ENCODE results near the gene PGBD5.
"Not testable (repeated sequence)": the region's sequence is repeated elsewhere in the genome, so short reads cannot be mapped to it uniquely, and the experiment has no call there.

Gene PGBD5

DNA sequence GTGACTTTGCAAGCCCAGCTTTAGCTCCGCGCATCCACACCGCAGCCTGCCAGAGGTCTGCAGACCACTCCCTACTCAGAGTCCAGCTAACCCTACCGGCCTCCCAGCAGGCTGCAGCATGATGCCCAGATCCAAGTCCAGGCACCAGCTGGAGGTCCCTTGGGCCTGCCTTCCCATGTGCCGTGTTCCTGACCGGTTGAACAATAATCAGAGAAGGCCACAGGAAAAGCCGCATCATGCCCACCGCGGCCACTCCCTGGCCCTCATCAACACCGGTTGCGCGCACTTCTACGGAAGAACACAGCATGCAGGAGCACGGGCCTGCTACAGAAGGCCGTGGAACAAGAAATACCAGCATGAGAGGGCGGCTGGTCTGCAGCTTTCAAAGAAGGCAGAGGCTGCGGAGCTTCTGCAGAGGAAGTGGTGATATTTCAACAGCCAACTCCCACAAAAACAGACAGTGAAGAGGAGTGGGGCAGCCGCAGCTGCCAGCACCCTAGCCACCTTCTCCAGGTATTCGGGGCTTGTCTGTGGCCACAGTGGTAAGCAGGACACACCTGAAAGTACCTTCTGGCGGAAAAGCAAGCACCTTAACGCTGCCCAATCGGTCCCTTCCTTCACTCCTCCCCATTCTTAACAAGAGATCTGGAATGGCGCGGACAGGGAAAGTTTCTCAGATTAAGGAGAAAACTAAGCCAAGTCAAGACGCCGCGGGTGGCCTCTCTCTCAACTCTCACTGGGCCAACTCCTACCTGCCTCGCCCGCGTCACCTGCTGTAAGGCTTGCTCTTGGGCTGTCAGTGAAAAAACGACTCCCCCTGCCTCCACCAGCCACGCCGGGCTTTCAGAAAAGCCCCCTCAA, 1.5 kb downstream of the PGBD5 start:
- DNase-seq = peak; percentile 41

DNA sequence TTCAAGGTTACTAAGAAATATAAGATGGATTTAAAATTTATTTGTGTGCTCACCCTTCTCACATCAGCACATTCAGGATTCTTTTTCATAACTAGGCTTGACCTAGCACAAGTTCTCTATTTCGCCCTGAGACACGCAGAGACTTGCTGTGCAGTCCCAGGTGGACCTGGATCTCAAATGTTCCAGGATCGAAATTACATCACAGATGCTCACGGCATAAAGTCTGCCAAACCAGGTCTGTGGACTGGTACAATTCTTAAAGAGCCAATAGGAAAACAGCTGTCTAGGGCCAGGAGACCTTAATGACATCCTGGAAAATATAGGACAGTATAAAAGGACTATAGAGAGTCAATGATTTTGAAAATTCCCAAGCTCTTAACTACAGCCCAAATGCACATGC, 2.2 kb downstream of the PGBD5 start:
- no peak for DNase-seq

DNA sequence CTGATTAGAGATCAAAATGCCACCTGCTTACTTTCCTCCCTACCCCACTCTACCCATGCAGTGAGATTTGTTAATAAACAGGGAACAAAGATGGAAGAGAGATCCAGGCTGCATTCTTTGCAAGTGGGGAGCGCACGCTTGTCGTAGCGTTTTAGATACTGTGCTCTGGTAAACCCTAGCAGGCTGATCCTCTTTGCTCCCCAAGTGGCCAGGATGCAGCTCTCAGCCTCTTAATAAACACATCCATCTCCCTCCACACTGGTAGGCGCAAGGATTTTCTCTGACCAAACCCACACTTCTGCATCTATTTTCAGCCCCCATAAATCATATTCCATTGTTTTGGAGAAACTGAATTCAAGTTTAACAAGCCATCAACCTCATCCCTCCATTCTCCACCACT, 2.9 kb downstream of the PGBD5 start:
- no peak for DNase-seq

DNA sequence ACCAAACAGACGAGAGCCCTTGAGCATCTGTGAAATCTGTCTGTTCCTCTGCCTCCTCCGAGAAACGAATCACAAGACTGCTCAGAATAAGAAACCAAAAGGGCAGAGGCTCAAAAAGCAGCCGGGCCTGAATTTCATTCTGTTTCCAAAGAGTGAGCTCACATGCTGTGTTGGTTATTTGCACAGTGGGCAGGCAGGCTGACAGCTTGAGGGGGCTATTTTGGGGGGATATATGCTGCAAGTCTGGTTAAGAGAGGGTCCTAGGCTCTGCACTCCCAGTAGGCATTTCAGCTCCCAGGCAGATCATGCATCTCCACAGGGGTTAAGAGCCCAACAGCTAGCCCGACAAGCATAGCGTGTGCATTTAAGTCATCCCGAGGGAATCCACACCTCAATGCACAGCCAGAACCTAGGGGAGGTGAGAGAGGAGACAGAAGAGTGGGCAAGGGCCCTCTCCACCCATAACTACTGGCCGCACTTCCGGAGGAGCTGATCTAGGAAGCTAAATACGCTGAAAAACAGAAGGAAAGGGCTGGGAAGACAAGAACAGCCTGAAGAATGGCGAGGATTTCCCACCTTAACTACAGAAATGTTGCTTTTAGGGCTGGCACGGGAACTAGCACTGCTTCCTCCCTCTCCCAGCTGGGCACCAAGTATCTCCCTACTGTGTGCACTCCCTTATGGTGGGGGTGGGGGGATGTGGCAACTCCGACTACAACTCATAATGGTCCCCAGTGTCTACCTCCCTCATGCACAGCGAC, 3.7 kb downstream of the PGBD5 start:
- DNase-seq = peak; percentile 56

DNA sequence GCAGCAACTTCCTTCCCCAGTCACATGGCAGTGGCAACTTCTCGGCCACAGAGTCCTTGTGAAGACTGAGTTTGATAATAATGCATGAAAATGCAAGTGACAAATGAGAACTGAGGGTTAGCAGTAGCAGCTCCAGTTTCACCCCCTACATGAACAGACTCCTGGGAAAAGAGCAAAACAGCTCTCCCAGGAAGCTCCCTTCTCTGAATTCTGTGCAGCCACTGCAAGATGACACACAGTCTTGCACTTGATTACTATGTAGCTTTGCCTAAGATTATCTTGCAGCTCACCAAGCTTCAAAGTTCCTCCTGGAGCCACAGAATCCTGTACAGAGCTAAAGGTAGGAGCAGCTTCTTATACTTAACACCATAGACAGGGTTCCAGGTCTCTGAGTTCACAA, 4.7 kb downstream of the PGBD5 start:
- no peak for DNase-seq

DNA sequence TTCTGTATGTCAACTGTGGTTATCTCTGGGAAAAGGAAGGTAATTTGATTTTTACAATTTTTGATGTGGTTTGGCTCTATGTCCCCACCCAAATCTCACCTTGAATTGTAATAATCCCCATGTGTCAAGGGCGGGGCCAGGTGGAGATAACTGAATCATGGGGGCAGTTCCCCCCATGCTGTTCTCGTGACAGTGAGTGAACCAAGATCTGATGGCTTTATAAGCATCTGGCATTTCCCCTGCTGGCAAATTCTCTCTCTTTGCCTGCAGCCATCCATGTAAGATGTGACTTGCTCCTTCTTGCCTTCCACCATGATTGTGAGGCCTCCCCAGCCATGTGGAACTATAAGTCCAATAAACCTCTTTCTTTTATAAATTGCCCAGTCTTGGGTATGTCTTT, 5.8 kb downstream of the PGBD5 start:
- DNase-seq = not testable (repeated sequence)

DNA sequence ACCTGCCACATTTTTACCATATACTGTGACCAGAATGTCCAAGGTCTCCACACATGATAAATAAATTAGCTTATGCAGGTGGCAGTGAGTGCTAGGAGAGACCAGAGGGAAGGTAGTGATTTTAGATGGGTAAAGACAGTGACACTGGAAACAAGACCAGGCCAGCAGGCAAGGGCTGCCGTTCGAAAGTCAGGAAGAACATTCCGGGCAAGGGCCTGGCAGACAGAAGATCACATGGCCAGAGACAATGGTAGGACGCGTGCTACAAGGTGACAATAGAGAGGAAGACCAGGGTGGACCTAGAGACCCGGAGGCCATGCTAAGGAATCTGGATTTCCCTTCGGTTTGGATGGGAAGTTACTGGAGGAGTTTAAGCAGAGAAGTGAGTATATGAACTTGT, 9.7 kb downstream of the PGBD5 start:
- DNase-seq = no peak

DNA sequence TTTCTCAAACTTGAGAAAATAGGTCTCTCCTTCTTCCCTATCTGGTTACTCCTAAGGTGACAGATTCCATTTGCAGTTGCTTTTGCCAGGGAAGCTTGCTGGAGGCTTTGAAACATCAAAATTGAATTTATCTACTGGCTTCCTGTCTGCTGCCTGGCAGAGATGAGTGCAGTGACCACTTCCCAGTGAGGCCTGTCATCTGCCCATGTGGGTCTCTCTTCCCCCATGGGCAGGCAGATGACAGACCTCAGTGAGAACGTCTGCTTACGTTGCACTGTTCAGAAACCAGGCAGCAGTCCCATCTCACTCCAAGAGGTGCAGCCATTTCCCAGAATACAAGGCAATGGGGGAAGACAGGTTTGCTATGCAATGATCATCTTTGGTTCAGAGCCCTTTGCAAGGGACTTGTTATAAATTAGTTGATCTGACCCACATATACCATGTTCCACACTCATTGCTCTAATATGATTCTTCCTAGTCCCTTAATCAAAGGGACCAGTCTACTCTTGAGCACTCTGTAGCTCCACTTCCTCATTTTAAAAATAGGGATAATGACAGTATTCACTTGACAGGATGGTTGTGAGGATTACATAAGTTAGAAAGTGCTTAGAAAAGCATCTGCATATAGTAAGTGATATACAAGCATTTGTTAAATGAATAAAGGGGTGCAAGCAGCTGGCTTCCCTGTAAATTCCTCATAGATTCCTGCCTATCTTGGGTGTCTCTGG, 10.6 kb downstream of the PGBD5 start:
- no peak for DNase-seq

DNA sequence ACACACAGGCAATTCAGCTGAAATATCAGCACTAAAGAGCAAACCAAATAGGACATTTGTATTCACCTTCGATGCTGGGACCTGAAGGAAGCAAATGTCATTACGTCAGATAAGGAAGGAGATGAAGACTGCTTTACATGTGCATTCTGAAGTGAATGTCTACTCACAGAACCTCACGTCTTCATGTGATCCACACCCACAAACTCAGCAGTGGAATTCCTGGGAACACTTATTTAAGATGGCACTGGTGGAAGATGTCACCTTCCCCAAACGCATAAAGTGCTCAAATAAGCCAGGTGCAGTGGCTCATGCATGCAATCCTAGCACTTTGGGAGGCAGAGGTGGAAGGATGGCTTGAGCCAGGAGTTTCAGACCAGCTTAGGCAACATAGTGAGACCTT, 11.4 kb downstream of the PGBD5 start:
- no peak for DNase-seq

DNA sequence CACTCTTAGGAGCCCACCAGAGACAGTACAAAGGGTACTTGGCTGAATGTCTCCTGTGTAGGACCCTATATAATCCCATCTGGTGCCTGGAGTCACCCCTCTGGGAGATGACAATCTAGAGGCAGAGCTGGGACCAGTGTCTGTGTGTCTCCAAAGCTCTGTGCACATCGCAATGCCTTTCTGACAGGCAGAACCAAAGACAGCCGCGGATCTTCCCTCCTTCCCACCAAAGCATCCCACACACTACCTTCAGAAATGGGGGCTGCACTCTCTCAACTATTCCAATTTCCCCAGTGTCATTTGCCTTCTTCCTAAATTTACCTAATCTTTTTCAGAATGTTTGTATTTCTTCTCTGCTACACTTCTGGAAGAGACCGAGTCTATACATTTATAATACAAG, 12.0 kb downstream of the PGBD5 start:
- no peak for DNase-seq

DNA sequence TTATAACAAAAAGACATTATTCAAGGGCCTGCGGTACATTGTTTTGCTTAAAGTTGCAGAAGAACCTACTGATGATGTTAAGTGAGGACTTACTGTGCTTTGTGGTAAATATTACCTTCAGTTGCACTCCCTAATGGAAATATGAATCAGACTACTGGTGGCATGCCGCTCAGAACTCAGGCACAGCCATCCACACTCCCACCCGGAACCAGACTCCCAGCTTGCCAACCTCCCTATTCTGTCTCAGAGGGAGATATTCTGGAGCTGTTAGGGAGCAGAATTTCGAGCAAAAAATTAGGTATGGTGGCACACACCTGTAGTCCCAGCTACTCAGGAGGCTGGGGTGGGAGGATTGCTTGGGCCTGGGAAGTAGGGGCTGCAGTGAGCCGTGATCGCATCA, 13.1 kb downstream of the PGBD5 start:
- no peak for DNase-seq

DNA sequence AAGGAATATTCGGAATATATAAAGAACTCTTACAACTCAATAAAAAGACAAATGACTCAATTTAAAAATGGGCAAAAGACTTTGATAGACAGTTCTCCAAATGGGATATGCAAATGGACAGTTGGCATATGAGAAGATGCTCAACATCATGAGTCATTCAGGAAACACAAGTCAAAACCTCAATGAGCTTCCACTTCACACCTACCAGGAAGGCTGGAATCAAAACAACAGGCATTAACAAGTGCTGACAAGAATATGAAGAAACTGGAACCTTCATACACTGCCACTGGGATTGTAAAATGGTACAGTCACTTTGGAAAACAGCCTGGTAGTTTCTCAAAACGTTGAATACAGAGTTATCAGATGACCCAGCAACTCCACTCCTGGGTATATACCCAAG, 17.2 kb downstream of the PGBD5 start:
- no peak for DNase-seq

DNA sequence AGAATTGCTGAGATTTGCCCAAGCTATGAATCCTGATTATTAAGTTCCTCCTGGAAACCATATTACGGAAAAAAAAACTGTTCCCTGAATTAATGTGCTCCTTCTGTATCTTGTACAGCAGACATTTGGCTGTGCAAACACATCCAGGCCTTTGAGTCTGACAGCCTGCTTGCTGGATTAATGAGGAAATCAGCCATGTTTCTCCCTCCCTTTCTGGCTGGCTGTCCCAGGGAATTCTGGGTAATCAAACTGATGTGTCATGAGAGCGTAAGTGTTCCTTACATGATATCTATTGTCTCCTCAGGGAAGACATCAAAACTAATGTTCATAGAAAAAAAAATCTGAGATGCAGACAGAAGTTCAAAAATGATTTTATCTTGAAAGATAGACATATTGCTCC, 18.8 kb downstream of the PGBD5 start:
- no peak for DNase-seq

DNA sequence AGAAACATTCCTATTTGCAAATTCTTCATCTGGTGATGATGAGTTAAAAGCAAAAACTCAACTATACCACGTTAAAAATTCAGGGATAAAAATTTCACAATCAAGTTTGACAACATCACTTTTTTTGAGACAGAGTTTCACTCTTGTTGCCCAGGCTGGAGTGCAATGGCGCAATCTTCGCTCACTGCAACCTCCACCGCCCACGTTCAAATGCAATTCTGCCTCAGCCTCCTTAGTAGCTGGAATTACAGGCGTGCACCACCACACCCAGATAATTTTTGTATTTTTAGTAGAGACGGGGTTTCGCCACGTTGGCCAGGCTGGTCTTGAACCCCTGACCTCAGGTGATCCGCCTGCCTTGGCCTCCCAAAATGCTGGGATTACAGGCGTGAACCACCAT, 19.4 kb downstream of the PGBD5 start:
- not testable (repeated sequence) for DNase-seq

DNA sequence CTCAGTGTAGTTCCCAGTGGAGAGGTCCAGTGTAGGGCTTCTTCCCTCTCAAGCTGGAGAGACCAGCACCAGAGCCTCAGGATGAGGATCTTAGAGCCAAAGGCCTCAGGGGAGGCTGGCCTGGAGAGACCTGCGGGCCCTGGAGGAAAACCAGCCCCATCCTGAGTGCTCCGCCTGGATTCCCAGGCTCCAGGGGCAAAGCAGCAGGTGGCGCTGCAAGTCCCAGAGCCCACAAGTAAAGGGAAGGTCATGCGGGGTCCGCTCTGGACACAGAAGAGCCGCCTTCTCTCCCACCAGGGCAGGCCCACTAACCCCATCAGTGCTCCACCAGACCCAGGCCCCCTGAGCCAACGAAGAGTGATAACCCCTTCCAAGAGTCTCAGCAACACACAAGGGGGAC, 22.7 kb downstream of the PGBD5 start:
- DNase-seq = no peak

DNA sequence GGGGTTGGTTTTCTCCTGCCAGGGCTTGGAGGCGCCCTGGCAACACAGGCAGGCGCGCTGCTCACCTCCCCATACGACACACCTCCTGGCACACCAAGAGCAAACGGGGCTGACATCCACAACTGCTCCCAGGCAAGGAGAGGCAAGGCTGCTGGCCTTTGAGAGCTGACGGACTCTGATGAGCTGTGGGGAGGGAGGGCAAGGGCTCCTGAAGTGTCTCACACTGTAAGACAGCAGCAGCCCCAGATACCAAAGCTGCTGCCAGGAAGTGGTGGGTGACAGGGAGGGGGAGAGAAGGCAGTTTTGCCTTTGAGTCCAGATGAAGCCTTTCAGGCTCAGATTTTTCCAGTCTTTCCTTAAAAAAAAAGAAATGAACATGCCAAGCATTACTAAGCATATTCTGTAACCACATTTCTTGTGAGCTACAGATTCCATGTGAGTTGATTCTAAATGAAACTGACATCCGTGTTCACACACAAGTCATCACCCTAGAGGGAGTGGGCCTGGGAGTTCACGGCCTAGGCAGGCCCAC, 24.3 kb downstream of the PGBD5 start:
- no peak for DNase-seq

DNA sequence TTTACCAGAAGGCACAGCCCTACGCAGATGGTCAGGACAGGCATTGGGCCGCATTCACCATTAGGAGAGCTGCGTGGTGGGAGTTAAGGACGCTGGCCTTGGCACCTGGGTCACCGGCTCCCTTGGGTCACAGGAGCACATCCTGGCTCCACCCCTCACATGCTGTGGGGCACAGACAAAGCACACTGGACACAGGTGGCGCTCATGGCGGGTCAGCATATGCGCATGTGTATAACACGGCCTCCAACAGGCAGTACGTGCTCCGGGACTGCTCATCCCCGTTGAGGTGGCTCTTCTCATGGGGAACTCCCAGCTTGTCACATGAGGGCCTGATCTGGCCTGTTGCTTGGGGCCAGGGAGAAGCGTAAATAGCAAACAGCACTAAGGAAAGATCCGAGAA, 25.0 kb downstream of the PGBD5 start:
- no peak for DNase-seq

DNA sequence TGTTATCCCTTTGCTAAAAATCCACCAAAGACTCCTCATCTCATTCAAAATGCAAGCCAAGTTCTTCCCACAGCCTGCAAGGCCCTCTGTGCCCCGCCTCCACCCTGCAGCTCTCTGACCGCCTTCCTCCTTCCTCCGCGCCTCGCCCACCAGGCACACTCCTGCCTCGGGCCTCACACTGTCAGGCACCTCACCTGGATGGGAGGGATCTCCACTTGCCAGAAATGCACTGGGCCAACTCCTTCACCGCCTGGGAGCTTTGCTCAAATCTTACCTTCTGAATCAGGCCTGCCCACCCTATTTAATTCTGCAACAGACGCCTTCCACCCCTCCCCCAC, 26.2 kb downstream of the PGBD5 start:
- no peak for DNase-seq

DNA sequence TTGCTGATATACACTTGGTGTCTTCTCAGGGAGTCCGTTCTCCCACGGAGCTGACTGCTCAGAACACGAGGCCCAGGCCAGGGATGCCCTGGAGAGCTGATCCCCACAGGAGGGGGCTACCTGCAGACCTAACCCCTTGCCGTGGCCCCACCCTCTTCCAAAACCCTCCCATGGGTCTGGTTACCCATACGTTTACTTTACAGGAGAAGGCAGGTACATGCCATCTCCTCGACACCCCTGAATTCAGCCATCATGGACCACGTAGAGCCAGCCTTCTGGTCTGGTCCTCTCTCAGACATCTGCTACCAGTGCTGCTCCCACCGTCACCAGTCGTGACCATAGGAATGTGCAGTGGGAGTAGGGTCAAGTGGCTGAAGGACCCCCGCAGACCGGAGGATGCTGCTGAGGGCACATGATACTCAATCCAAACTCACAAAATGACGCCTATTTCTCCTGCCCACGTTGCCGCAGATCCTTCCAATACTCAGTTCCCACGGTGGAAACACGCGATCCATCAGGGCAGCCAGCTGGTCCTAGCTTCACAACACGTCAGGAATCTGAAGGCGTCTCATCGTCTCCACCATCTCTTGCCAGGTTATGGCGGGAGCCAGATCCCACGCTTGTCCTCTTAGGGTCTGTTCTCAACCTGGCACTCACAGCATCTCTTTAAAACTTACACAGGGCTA, 26.7 kb downstream of the PGBD5 start:
- no peak for DNase-seq

DNA sequence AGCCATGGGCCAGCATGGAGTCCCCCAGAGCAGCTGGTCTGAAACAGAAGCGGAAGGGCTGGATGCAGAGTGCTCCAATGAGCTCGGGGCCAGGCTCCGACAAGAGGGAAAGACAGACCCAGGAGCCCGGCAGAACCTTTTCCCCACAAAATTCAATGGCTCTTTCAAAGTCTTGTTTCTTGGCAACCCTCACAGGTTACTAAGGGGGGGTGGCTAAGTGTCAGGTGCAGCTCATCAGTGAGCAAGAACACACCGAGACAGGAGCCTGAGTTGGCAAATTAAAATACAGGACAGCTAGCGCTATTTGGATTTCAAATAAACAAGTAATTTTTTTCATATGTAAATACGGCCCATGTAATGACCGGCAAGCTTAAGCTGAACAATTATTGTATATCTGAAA, 27.3 kb downstream of the PGBD5 start:
- no peak for DNase-seq

DNA sequence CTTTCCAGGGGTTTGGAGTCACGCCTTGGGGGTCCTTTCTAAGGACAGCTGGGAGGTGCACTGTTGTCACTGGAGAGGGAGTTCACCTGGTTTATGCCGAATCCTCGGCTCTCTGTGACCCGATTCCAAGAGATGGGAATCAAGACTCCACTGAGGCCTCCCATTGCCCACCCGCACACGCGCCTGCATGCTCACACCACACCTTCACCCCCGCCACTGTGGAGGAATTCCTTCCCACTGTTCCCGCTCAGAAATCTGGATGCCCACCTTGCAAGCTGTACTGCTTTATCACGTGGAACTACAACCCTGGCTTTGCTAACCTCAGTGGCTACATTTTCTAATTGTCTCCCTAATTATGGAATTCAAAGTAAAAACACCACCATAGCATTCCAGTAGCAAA, 29.2 kb downstream of the PGBD5 start:
- no peak for DNase-seq

DNA sequence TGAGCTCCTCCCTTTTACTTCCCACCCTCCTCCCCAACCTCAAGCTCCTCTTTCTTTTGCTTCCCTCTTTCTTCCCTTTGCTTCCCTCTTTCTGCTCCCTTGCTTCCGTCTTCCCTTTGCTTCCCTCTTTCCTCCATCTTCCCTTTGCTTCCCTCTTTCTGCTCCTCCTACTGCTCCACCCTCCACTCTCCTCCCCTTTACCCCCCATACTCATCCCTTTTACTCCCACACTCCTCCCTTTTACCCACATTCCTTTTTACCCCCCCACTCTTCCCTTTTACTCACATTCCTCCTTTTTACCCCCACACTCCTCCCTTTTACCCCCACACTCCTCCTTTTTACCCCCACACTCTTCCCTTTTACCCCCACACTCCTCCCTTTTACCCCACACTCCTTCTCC, 30.2 kb downstream of the PGBD5 start:
- no peak for DNase-seq

DNA sequence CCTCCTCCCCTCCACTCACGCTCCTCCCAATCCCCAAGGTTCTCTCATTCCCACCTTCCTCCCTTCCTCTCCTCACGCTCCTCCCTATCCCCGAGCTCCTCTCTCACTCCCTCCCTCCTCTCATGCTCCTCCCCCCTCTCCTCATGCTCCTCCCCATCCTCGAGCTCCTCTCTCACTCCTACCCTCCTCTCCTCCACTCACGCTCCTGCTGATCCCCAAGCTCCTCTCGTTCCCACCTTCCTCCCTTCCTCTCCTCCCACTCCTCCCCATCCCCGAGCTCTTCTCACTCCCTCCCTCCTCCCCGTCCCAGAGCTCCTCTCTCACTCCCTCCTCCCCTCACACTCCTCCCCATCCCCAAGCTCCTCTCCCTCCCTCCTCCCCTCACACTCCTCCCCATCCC, 31.4 kb downstream of the PGBD5 start:
- no peak for DNase-seq

Data from NCI-H345 (cell line).